Colonic mucosa (tissue), 4 donors: Measurements from ENCODE around the gene DDI1. TPM values are rescaled to one million over a fixed set of nuclear protein-coding genes. Genes with fewer than 3 reads are reported as not detected.

Experiments
- DNase-seq: peaks from one replicate; pipeline ENCODE4 v3.0.0-alpha.2; 2020
- H3K27ac ChIP-seq: fragments of 200-600 bp; one replicate; pipeline ENCODE4 v1.8.0; 2021
- H3K27me3 ChIP-seq: fragments of 200-600 bp; one replicate; pipeline ENCODE4 v1.8.0; 2021
- H3K36me3 ChIP-seq: fragments of 200-600 bp; one replicate; pipeline ENCODE4 v1.8.0; 2021
- H3K4me1 ChIP-seq: fragments of 200-600 bp; one replicate; pipeline ENCODE4 v1.8.0; 2021; ENCODE audit warnings: mild to moderate bottlenecking
- H3K4me3 ChIP-seq: fragments of 200-600 bp; one replicate; pipeline ENCODE4 v1.8.0; 2021
- H3K9ac ChIP-seq, 2 donors: one replicate each; pipeline ENCODE4 v1.7.0; 2013; ENCODE audit warnings: control low read depth in 2 of 2, low read depth in 2 of 2, low read length in 2 of 2
- H3K9me3 ChIP-seq: fragments of 200-600 bp; one replicate; pipeline ENCODE4 v1.8.0; 2021
- CTCF ChIP-seq: fragments of 200-600 bp; IDR thresholded peaks from one replicate; pipeline ENCODE4 v1.8.0; 2022; ENCODE audit warnings: antibody characterized with exemption, mild to moderate bottlenecking
- intact Hi-C: fragments of 100-400 bp; cut with DNase I; formaldehyde crosslinking; loops from one replicate; pipeline ENCODE4 v1.14.1; 2022
- total RNA-seq, 2 donors: library from RNA; stranded (reverse); fragmentation: NEBNext Ultra II Directional in 1 of 2; extraction: Animal tissue kit (Norgen Biotek cat#: 25700) in 1 of 2; gene quantifications; one replicate each; pipeline ENCODE4 v1.2.1, GENCODE V29; 2021
- donor health status: healthy.
- donor health status: DM: no; HTN: no; CAD: no.
- donor health status: DM: no; HTN: no; CAD: no.

Gene DDI1
- total RNA-seq, 2 donors from 2014 or later, result not detected

GRCh38 chr11:104057908-104058307 is 21.5 kb downstream of the DDI1 start:
- intact Hi-C loops, result no loop called here
- Histone ChIP-seq H3K4me1 (no peaks in the 10 kb centered on the region), H3K36me3 (no peaks in the 10 kb centered on the region), H3K9me3 (no peaks in the 10 kb centered on the region), H3K9ac (no peak overlapping the region), H3K27me3 (no peaks in the 10 kb centered on the region), H3K4me3 (no peak overlapping the region), H3K27ac (no peak overlapping the region)
- DNase-seq, result no peak
- TF ChIP-seq CTCF, result no peak

- H3K4me3 ChIP-seq, result no peak overlapping the region
- no peaks in the 10 kb centered on the region for H3K27me3 ChIP-seq
- no peaks in the 10 kb centered on the region for H3K4me1 ChIP-seq
- no peak for TF ChIP-seq CTCF
- H3K27ac ChIP-seq, result no peak overlapping the region
- no peaks in the 10 kb centered on the region for H3K9me3 ChIP-seq
- H3K36me3 ChIP-seq, result no peaks in the 10 kb centered on the region
- H3K9ac ChIP-seq, result no peak overlapping the region
- DNase-seq, result no peak
- intact Hi-C loops, result no loop called here
Observed at GRCh38 chr11:104058680-104059079, 22.2 kb downstream of the DDI1 start.

DNA sequence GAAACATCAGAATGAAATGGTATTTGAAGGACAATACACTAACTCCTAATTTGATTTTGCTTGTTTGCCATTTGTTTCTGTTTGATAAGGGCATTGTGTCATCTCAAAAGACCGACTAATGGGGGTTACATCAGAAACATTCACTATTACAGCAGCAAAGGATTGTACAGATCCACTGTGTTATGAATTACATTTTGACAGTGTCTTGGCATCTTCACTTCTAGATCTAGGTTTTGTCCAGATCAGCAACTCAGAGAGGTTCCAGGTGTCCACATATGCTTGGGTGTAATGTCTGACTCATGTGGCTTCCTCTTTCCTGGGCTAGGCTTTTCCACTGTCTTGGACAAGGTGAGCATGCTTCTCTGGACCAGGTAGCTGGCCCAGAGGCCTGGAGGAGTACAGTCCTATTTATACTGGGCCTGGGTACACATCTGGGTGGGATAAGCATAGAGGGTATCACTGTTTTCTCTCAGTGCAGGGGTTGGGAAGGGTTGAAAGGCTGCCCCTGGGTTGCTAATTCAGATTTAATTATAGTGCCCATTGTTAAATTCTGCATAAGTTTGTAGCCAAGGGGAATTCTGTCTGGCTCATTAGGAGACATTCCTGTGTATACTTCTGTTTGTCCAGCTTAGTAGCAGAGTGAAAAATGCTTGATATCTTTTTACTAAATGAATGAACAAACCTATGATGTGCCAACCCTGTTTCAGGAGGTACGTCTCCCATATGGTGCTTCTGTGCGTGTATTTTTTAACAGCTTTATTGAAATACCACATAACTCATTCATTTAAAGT is 23.8 kb downstream of the DDI1 start:
- DNase-seq, result no peak
- H3K27ac ChIP-seq, result no peak overlapping the region
- H3K4me3 ChIP-seq, result no peak overlapping the region
- no peaks in the 10 kb centered on the region for H3K27me3 ChIP-seq
- H3K4me1 ChIP-seq, result no peaks in the 10 kb centered on the region
- no peaks in the 10 kb centered on the region for H3K36me3 ChIP-seq
- no peak overlapping the region for H3K9ac ChIP-seq
- intact Hi-C loops, result no loop called here
- H3K9me3 ChIP-seq, result no peaks in the 10 kb centered on the region
- no peak for TF ChIP-seq CTCF

GRCh38 chr11:104060820-104061219 is 24.4 kb downstream of the DDI1 start:
- Histone ChIP-seq H3K27me3 (no peaks in the 10 kb centered on the region), H3K9me3 (no peaks in the 10 kb centered on the region), H3K4me1 (no peaks in the 10 kb centered on the region), H3K4me3 (no peak overlapping the region), H3K36me3 (no peaks in the 10 kb centered on the region), H3K27ac (no peak overlapping the region), H3K9ac (no peak overlapping the region)
- TF ChIP-seq CTCF, result no peak
- no peak for DNase-seq
- intact Hi-C loops, result no loop called here

DNA sequence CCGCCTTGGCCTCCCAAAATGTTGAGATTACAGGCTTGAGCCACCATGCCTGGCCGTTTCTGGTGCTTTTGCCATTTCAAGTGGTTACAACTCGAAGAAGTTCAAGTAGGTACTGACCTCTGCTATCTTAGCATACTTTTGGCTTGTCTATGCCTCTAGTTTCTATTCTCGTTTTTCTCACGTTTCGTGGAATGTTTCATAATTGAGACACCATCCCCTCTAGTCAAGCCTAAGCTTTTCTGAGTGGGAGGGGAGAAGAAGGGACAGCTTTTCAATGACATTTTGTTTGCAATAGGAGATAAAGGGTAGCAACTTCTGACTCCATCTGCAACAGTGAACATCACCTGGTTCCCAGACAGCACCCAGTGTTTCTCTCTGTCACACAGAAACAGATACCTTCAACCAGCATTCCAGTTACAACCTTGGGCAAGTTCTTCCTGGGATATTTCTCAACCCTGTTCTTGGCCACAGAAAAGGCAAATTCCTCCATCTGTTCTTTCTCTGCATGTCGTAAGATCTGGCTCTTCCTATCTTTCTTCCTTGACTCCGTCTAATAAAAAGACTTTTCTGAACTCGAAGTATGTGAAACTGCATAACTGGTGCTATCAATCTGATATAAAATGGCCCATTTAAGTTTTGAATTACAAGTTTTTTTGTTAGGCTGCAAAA is 25.5 kb downstream of the DDI1 start:
- no peaks in the 10 kb centered on the region for H3K36me3 ChIP-seq
- H3K9ac ChIP-seq, result no peak overlapping the region
- no peaks in the 10 kb centered on the region for H3K9me3 ChIP-seq
- no peak overlapping the region for H3K27ac ChIP-seq
- intact Hi-C loops, result no loop called here
- no peaks in the 10 kb centered on the region for H3K4me1 ChIP-seq
- no peak overlapping the region for H3K4me3 ChIP-seq
- no peaks in the 10 kb centered on the region for H3K27me3 ChIP-seq
- no peak for TF ChIP-seq CTCF
- DNase-seq, result no peak
